ENCODE measurements around the gene CPEB1.

The CPEB1 gene

GRCh38 chr15:82679626-82680199 lies 32.5 kb upstream of the CPEB1 start:
- no peak overlapping the region for H3K4me3 ChIP-seq (ENCODE audit: low read depth, low read length)
- TF ChIP-seq CTCF (IDR thresholded peaks at IDR 0.05; ENCODE audit: insufficient read depth, low read length, missing control alignments): no peak
- no peak for DNase-seq (ENCODE audit: low read depth, low spot score)
- POLR2A ChIA-PET: no interaction called here
- CTCF ChIA-PET: no interaction called here

GRCh38 chr15:82677720-82678323 lies 30.7 kb upstream of the CPEB1 start:
- H3K4me3 ChIP-seq (ENCODE audit: low read depth, low read length): no peak overlapping the region
- no peak for DNase-seq (ENCODE audit: low read depth, low spot score)
- ChIA-PET POLR2A (no interaction called here), CTCF (no interaction called here)
- TF ChIP-seq CTCF (IDR thresholded peaks at IDR 0.05; ENCODE audit: insufficient read depth, low read length, missing control alignments): no peak

GRCh38 chr15:82674873-82675272 lies 27.7 kb upstream of the CPEB1 start:
- ChIA-PET POLR2A (no interaction called here), CTCF (no interaction called here)
- H3K4me3 ChIP-seq (ENCODE audit: low read depth, low read length): no peak overlapping the region
- DNase-seq (ENCODE audit: low read depth, low spot score): no peak
- no peak for TF ChIP-seq CTCF (IDR thresholded peaks at IDR 0.05; ENCODE audit: insufficient read depth, low read length, missing control alignments)

- H3K4me3 ChIP-seq (ENCODE audit: low read depth, low read length): no peak overlapping the region
- TF ChIP-seq CTCF (IDR thresholded peaks at IDR 0.05; ENCODE audit: insufficient read depth, low read length, missing control alignments): no peak
- no peak for DNase-seq (ENCODE audit: low read depth, low spot score)
- POLR2A ChIA-PET: no interaction called here
- CTCF ChIA-PET: no interaction called here
Observed at GRCh38 chr15:82670699-82671098, 23.5 kb upstream of the CPEB1 start.

GRCh38 chr15:82666606-82667005 lies 19.4 kb upstream of the CPEB1 start:
- TF ChIP-seq CTCF (IDR thresholded peaks at IDR 0.05; ENCODE audit: insufficient read depth, low read length, missing control alignments): no peak
- no peak overlapping the region for H3K4me3 ChIP-seq (ENCODE audit: low read depth, low read length)
- no peak for DNase-seq (ENCODE audit: low read depth, low spot score)
- CTCF ChIA-PET: no interaction called here
- POLR2A ChIA-PET: no interaction called here

GRCh38 chr15:82664021-82664420 lies 16.9 kb upstream of the CPEB1 start:
- TF ChIP-seq CTCF (IDR thresholded peaks at IDR 0.05; ENCODE audit: insufficient read depth, low read length, missing control alignments): no peak
- no peak for DNase-seq (ENCODE audit: low read depth, low spot score)
- POLR2A ChIA-PET: no interaction called here
- no peak overlapping the region for H3K4me3 ChIP-seq (ENCODE audit: low read depth, low read length)
- CTCF ChIA-PET: no interaction called here
